Gastroesophageal sphincter (tissue), 4 donors: ENCODE data around the gene RNF187. TPM values are rescaled to one million over a fixed set of nuclear protein-coding genes. Genes with fewer than 3 reads are reported as not detected.

ENCODE experiments used
- ATAC-seq: fragments of 150-250 bp; one replicate; pipeline ENCODE4 v1.9.1; 2016; ENCODE audit warnings: mild to moderate bottlenecking, moderate library complexity
- H3K27ac ChIP-seq, 4 donors: fragments of 200-600 bp; sonication (generic) in 3 of 4; 1 replicate in 3 of 4; 2 replicates in 1 of 4; pipeline ENCODE4 v1.5.1; 2016 to 2019
- H3K27me3 ChIP-seq: fragments of 200-600 bp; sonication (generic); one replicate; pipeline ENCODE4 v1.5.1; 2019
- H3K36me3 ChIP-seq, 2 donors: fragments of 200-600 bp; sonication (generic); one replicate each; pipeline ENCODE4 v1.5.1; 2019; ENCODE audit warnings: control low read depth in 1 of 2
- H3K4me1 ChIP-seq, 3 donors: fragments of 200-600 bp; sonication (generic); 1 replicate in 2 of 3; 2 replicates in 1 of 3; pipeline ENCODE4 v1.5.1; 2016 to 2019; ENCODE audit warnings: control low read depth in 2 of 3
- H3K4me3 ChIP-seq, 2 donors: fragments of 200-600 bp; sonication (generic); one replicate each; pipeline ENCODE4 v1.5.1; 2019; ENCODE audit warnings: mild to moderate bottlenecking in 1 of 2, moderate library complexity in 1 of 2
- H3K9me3 ChIP-seq, 3 donors: fragments of 200-600 bp; sonication (generic); one replicate each; pipeline ENCODE4 v1.5.1; 2017 to 2019; ENCODE audit warnings: control low read depth in 2 of 3
- CTCF ChIP-seq, 4 experiments: fragments of 200-600 bp in 2 of 4; fragments of 450-650 bp in 2 of 4; sonication (generic) in 1 of 4; IDR thresholded peaks; one replicate each; pipeline ENCODE4 v1.5.1; 2017 to 2019; ENCODE audit warnings: antibody characterized with exemption in 4 of 4, mild to moderate bottlenecking in 2 of 4, moderate library complexity in 2 of 4
- EP300 ChIP-seq: sonication (generic); formaldehyde crosslinking; IDR thresholded peaks from one replicate; pipeline ENCODE4 v1.6.1; 2017; ENCODE audit warnings: antibody characterized with exemption, mild to moderate bottlenecking
- POLR2A ChIP-seq, 2 donors: fragments of 450-650 bp; IDR thresholded peaks; one replicate each; pipeline ENCODE4 v1.6.1; 2017; ENCODE audit warnings: antibody characterized with exemption in 2 of 2, mild to moderate bottlenecking in 2 of 2, moderate library complexity in 1 of 2
- POLR2AphosphoS5 ChIP-seq: sonication (generic); formaldehyde crosslinking; IDR thresholded peaks from one replicate; pipeline ENCODE4 v1.6.1; 2017; ENCODE audit warnings: antibody characterized with exemption
- WGBS, 2 donors: methylation state at CpG; one replicate each; pipeline ENCODE4 v1.1.5; 2018; ENCODE audit warnings: low coverage in 1 of 2; 5-methylcytosine and 5-hydroxymethylcytosine counted together
- total RNA-seq, 4 donors: library from RNA; depleted of rRNA; stranded (reverse); fragments of >200 nt; gene quantifications; one replicate each; pipeline ENCODE4 v1.1.0, GENCODE V29; 2016

The RNF187 gene
- total RNA-seq, 4 donors from 2014 or later = 33.9 to 80.6 (median 52.4) TPM

GRCh38 chr1:228496494-228496893 is 9.3 kb downstream of the RNF187 start:
- Histone ChIP-seq H3K27ac (no peak overlapping the region), H3K4me1 (peaks cover 0 to 10% (median 0%) of the 10 kb centered on the region in 3 donors), H3K27me3 (no peaks in the 10 kb centered on the region), H3K4me3 (no peak overlapping the region), H3K9me3 (no peaks in the 10 kb centered on the region), H3K36me3 (peaks cover 0 to 58% of the 10 kb centered on the region in 2 donors)
- ATAC-seq = no peak
- WGBS, 2 donors = 79 to 86% methylated on average over 3 of the region's 3 CpGs
- TF ChIP-seq POLR2A (IDR thresholded peaks at IDR 0.05) (no peak), POLR2AphosphoS5 (no peak)

GRCh38 chr1:228497206-228497605 is 10.0 kb downstream of the RNF187 start:
- H3K27me3 ChIP-seq = no peaks in the 10 kb centered on the region
- ATAC-seq = no peak
- WGBS, 2 donors = 68 to 71% methylated on average over 2 to 3 of the region's 5 CpGs
- peaks cover 0 to 51% of the 10 kb centered on the region in 2 donors for H3K36me3 ChIP-seq
- no peak overlapping the region for H3K27ac ChIP-seq
- peaks cover 0 to 11% (median 0%) of the 10 kb centered on the region in 3 donors for H3K4me1 ChIP-seq
- H3K4me3 ChIP-seq = no peak overlapping the region
- TF ChIP-seq POLR2A (IDR thresholded peaks at IDR 0.05) (no peak), EP300 (no peak), CTCF (IDR thresholded peaks at IDR 0.05) (no peak), POLR2AphosphoS5 (no peak)
- H3K9me3 ChIP-seq = no peaks in the 10 kb centered on the region

GRCh38 chr1:228497817-228498216 is 10.6 kb downstream of the RNF187 start:
- Histone ChIP-seq H3K4me3 (no peak overlapping the region), H3K9me3 (no peaks in the 10 kb centered on the region), H3K4me1 (peaks cover 0 to 11% (median 0%) of the 10 kb centered on the region in 3 donors), H3K27me3 (no peaks in the 10 kb centered on the region), H3K36me3 (peaks cover 0 to 47% of the 10 kb centered on the region in 2 donors), H3K27ac (no peak overlapping the region)
- 87 to 100% methylated on average over 1 to 4 of the region's 8 CpGs for WGBS, 2 donors
- no peak for TF ChIP-seq EP300
- TF ChIP-seq POLR2A (IDR thresholded peaks at IDR 0.05) = no peak
- no peak for TF ChIP-seq CTCF (IDR thresholded peaks at IDR 0.05)
- TF ChIP-seq POLR2AphosphoS5 = no peak
- no peak for ATAC-seq

GRCh38 chr1:228500143-228500734 is 13.1 kb downstream of the RNF187 start:
- no peak overlapping the region for H3K27ac ChIP-seq
- peaks cover 0 to 23% of the 10 kb centered on the region in 2 donors for H3K36me3 ChIP-seq
- TF ChIP-seq CTCF (IDR thresholded peaks at IDR 0.05) = no peak
- no peak for TF ChIP-seq POLR2AphosphoS5
- no peak for TF ChIP-seq POLR2A (IDR thresholded peaks at IDR 0.05)
- no peak for TF ChIP-seq EP300
- no peak overlapping the region for H3K4me3 ChIP-seq
- peaks cover 0 to 11% (median 0%) of the 10 kb centered on the region in 3 donors for H3K4me1 ChIP-seq
- H3K9me3 ChIP-seq = no peaks in the 10 kb centered on the region
- 66 to 77% methylated on average over 5 to 8 of the region's 8 CpGs for WGBS, 2 donors
- no peak for ATAC-seq
- peaks cover 10% of the 10 kb centered on the region for H3K27me3 ChIP-seq

- Histone ChIP-seq H3K36me3 (peaks cover 0 to 14% of the 10 kb centered on the region in 2 donors), H3K27ac (no peak overlapping the region), H3K27me3 (peaks cover 19% of the 10 kb centered on the region), H3K4me1 (peaks cover 0 to 11% (median 0%) of the 10 kb centered on the region in 3 donors), H3K4me3 (peak overlapping the region in 1 of 2 donors; percentile 12), H3K9me3 (no peaks in the 10 kb centered on the region)
- WGBS, 2 donors = 8 to 14% methylated on average over 7 to 14 of the region's 23 CpGs
- TF ChIP-seq POLR2A (IDR thresholded peaks at IDR 0.05) (no peak), POLR2AphosphoS5 (no peak), EP300 (no peak), CTCF (IDR thresholded peaks at IDR 0.05) (peak; percentile 70 to 91 (median 82))
- peak; percentile 89 for ATAC-seq
Observed at GRCh38 chr1:228500901-228501871, 14.0 kb downstream of the RNF187 start.
